ENCODE measurements around the gene FAM131B. TPM values are rescaled to one million over a fixed set of nuclear protein-coding genes. Genes with fewer than 3 reads are reported as not detected.

FAM131B gene

DNA sequence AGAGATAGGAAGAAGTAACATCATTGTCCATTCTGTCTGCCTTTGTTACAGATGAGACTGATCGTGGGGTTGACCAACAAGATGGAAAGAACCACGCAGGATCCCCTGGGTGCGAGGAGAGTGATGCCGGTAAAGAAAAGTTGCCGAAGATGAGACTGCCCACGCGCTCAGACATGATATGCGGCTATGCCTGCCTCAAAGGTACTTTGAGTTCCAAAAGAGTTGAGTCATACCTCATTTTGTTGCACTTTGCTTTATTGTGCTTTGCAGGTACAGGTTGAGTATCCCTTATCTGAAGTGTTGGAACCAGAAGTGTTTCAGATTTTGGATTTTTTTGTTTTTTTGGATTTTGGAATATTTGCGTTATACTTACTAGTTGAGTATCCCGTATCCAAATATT is 58.8 kb downstream of the FAM131B start:
- TF ChIP-seq SPI1 (IDR thresholded peaks at IDR 0.05; ENCODE audit: borderline replicate concordance, low read depth), result no peak
- TF ChIP-seq, protein P1, sequence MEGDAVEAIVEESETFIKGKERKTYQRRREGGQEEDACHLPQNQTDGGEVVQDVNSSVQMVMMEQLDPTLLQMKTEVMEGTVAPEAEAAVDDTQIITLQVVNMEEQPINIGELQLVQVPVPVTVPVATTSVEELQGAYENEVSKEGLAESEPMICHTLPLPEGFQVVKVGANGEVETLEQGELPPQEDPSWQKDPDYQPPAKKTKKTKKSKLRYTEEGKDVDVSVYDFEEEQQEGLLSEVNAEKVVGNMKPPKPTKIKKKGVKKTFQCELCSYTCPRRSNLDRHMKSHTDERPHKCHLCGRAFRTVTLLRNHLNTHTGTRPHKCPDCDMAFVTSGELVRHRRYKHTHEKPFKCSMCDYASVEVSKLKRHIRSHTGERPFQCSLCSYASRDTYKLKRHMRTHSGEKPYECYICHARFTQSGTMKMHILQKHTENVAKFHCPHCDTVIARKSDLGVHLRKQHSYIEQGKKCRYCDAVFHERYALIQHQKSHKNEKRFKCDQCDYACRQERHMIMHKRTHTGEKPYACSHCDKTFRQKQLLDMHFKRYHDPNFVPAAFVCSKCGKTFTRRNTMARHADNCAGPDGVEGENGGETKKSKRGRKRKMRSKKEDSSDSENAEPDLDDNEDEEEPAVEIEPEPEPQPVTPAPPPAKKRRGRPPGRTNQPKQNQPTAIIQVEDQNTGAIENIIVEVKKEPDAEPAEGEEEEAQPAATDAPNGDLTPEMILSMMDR (IDR thresholded peaks at IDR 0.05; ENCODE audit: insufficient read depth, low read length), result no peak
- TF ChIP-seq, protein P2, sequence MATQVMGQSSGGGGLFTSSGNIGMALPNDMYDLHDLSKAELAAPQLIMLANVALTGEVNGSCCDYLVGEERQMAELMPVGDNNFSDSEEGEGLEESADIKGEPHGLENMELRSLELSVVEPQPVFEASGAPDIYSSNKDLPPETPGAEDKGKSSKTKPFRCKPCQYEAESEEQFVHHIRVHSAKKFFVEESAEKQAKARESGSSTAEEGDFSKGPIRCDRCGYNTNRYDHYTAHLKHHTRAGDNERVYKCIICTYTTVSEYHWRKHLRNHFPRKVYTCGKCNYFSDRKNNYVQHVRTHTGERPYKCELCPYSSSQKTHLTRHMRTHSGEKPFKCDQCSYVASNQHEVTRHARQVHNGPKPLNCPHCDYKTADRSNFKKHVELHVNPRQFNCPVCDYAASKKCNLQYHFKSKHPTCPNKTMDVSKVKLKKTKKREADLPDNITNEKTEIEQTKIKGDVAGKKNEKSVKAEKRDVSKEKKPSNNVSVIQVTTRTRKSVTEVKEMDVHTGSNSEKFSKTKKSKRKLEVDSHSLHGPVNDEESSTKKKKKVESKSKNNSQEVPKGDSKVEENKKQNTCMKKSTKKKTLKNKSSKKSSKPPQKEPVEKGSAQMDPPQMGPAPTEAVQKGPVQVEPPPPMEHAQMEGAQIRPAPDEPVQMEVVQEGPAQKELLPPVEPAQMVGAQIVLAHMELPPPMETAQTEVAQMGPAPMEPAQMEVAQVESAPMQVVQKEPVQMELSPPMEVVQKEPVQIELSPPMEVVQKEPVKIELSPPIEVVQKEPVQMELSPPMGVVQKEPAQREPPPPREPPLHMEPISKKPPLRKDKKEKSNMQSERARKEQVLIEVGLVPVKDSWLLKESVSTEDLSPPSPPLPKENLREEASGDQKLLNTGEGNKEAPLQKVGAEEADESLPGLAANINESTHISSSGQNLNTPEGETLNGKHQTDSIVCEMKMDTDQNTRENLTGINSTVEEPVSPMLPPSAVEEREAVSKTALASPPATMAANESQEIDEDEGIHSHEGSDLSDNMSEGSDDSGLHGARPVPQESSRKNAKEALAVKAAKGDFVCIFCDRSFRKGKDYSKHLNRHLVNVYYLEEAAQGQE (IDR thresholded peaks at IDR 0.05; ENCODE audit: insufficient replicate concordance, low read depth), result no peak
- Histone ChIP-seq H3K27ac (replicated peaks) (peak overlapping the region; percentile 6; the same call in 1 of the 2 replicates), H3K27me3 (ENCODE audit: insufficient read depth, poor library complexity, severe bottlenecking) (no peaks in the 10 kb centered on the region), H3K4me3 (replicated peaks; ENCODE audit: insufficient read depth, low read length) (no peak overlapping the region)
- no peak for DNase-seq (ENCODE audit: low read depth in 1 of 2, low spot score in 1 of 2)

Small RNAs within 50 kb of the gene (microRNA-seq; reads per million reads assigned to microRNA genes)
- not detected for gene MIR6892
